GM19372 (cell line): ENCODE results near the gene SLC8A1.

Source experiments
- ATAC-seq: cut with Tn5 transposase; IDR thresholded peaks from one replicate; pipeline ENCODE4 v1.9.1; 2021; ENCODE audit warnings: mild to moderate bottlenecking, low read depth, moderate library complexity; ENCODE audit not compliant: unreplicated experiment

SLC8A1 gene

GRCh38 chr2:40451918-40452605 lies at the start of gene SLC8A1:
TSS of gene SLC8A1 (minus strand) at chr2:40452090.
- ATAC-seq = no peak

- no peak for ATAC-seq
Observed at GRCh38 chr2:40499437-40499836, 47.5 kb upstream of the SLC8A1 start.

GRCh38 chr2:40497251-40497859 lies 45.5 kb upstream of the SLC8A1 start:
- no peak for ATAC-seq

GRCh38 chr2:40489678-40489960 lies 37.7 kb upstream of the SLC8A1 start:
- ATAC-seq = no peak

- ATAC-seq = no peak
Observed at GRCh38 chr2:40488927-40489677, 37.2 kb upstream of the SLC8A1 start.

GRCh38 chr2:40488101-40488601 lies 36.3 kb upstream of the SLC8A1 start:
- no peak for ATAC-seq

GRCh38 chr2:40487602-40488001 lies 35.7 kb upstream of the SLC8A1 start:
- ATAC-seq = no peak

GRCh38 chr2:40485854-40486253 lies 34.0 kb upstream of the SLC8A1 start:
- no peak for ATAC-seq

GRCh38 chr2:40485318-40485717 lies 33.4 kb upstream of the SLC8A1 start:
- no peak for ATAC-seq

- ATAC-seq = no peak
Observed at GRCh38 chr2:40483549-40484243, 31.8 kb upstream of the SLC8A1 start.

GRCh38 chr2:40480596-40480995 lies 28.7 kb upstream of the SLC8A1 start:
- ATAC-seq = no peak

- no peak for ATAC-seq
Observed at GRCh38 chr2:40480073-40480472, 28.2 kb upstream of the SLC8A1 start.

- no peak for ATAC-seq
Observed at GRCh38 chr2:40477361-40477760, 25.5 kb upstream of the SLC8A1 start.

GRCh38 chr2:40476436-40476835 lies 24.5 kb upstream of the SLC8A1 start:
- ATAC-seq = no peak

GRCh38 chr2:40474306-40474705 lies 22.4 kb upstream of the SLC8A1 start:
- no peak for ATAC-seq

- ATAC-seq = no peak
Observed at GRCh38 chr2:40471866-40472265, 20.0 kb upstream of the SLC8A1 start.

- no peak for ATAC-seq
Observed at GRCh38 chr2:40470822-40471813, 19.2 kb upstream of the SLC8A1 start.

- ATAC-seq = no peak
Observed at GRCh38 chr2:40466935-40467572, 15.2 kb upstream of the SLC8A1 start.

GRCh38 chr2:40466332-40466906 lies 14.5 kb upstream of the SLC8A1 start:
- no peak for ATAC-seq
